Osteocyte (in vitro differentiated cells): ENCODE results near the gene GADD45A. TPM values are rescaled to one million over a fixed set of nuclear protein-coding genes. Genes with fewer than 3 reads are reported as not detected.

Experiments
- DNase-seq: peaks from one replicate; pipeline ENCODE4 v3.0.0; 2021; ENCODE audit warnings: mixed read lengths; ENCODE audit not compliant: unreplicated experiment; ENCODE audit errors: extremely low spot score
- H3K27ac Mint-ChIP-seq: one replicate; pipeline ENCODE4 v1.8.0; 2021; ENCODE audit warnings: mild to moderate bottlenecking, mixed read lengths; ENCODE audit not compliant: unreplicated experiment
- H3K27me3 Mint-ChIP-seq: one replicate; pipeline ENCODE4 v1.8.0; 2021; ENCODE audit warnings: mixed read lengths; ENCODE audit not compliant: unreplicated experiment
- H3K36me3 Mint-ChIP-seq: one replicate; pipeline ENCODE4 v1.8.0; 2021; ENCODE audit warnings: mixed read lengths; ENCODE audit not compliant: unreplicated experiment
- H3K4me1 Mint-ChIP-seq: one replicate; pipeline ENCODE4 v1.8.0; 2021; ENCODE audit warnings: mixed read lengths; ENCODE audit not compliant: unreplicated experiment
- H3K4me3 Mint-ChIP-seq: one replicate; pipeline ENCODE4 v1.8.0; 2021; ENCODE audit warnings: mild to moderate bottlenecking, moderate library complexity, mixed read lengths; ENCODE audit not compliant: unreplicated experiment
- H3K9me3 Mint-ChIP-seq: one replicate; pipeline ENCODE4 v1.8.0; 2021; ENCODE audit warnings: mixed read lengths; ENCODE audit not compliant: unreplicated experiment
- CTCF ChIP-seq: fragments of 200-600 bp; sonication (generic); IDR thresholded peaks from 2 replicates; pipeline ENCODE4 v1.5.0; 2021; ENCODE audit warnings: antibody characterized with exemption, mild to moderate bottlenecking, moderate library complexity
- total RNA-seq: library from RNA; stranded (reverse); gene quantifications from 2 replicates; pipeline ENCODE4 v1.2.1, GENCODE V29; 2021

The GADD45A gene
- total RNA-seq, 1 donor from 2014 or later, result 45.3 TPM

- Mint-ChIP-seq H3K36me3 (peaks cover 3% of the 10 kb centered on the region), H3K9me3 (no peaks in the 10 kb centered on the region), H3K4me3 (no peak overlapping the region), H3K27me3 (no peaks in the 10 kb centered on the region), H3K27ac (peak overlapping the region; percentile 96), H3K4me1 (peaks cover 58% of the 10 kb centered on the region)
- TF ChIP-seq CTCF, result no peak
- DNase-seq, result no peak
These were observed 50.2 kb downstream of the GADD45A start for GRCh38 chr1:67735206-67735605.

DNA sequence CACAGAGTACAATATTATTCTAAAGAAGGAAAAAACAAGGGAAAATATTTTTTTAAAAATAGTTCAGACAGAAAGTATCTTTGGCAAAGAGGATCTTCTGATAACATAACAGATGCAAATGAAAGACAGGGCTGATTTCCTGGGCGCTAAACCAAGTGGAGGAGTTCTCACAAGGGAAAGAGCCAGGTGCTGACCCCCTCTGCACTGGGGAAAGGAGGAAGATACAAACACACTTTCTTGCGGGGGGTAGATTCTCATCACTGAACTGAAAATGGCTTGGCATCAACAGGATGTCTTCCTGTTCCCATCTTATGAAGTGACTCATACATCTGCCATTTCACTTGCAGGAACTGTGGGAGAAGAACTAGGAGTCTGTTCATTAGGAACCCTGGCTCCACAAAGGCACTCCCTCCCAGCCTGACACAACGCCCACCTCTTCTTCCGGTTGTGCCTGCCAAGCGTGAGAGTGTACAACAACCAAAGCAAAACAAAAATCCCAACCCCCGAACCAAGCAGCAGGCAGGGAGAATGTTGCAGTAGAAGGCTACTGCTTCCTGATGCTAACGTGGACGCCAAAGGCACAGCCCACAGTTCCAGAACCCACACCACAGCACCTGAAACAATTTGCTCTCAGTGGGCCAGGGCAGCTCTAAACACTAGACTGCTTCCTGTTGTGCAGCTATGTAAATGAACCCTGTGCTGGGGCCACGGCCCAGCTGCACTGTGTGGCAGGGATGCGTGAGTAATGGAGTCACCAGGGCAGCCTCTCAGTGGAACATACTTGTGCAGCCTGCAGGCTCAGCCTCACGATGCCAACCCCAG is 51.0 kb downstream of the GADD45A start:
- TF ChIP-seq CTCF, result no peak
- H3K27me3 Mint-ChIP-seq, result no peaks in the 10 kb centered on the region
- H3K4me3 Mint-ChIP-seq, result peak overlapping the region; percentile 67
- H3K4me1 Mint-ChIP-seq, result peaks cover 62% of the 10 kb centered on the region
- H3K9me3 Mint-ChIP-seq, result no peaks in the 10 kb centered on the region
- peak overlapping the region; percentile 96 for H3K27ac Mint-ChIP-seq
- DNase-seq, result peak; percentile 88
- H3K36me3 Mint-ChIP-seq, result peaks cover 3% of the 10 kb centered on the region

- Mint-ChIP-seq H3K27ac (peak overlapping the region; percentile 96), H3K9me3 (no peaks in the 10 kb centered on the region), H3K27me3 (no peaks in the 10 kb centered on the region), H3K36me3 (peaks cover 3% of the 10 kb centered on the region), H3K4me1 (peaks cover 60% of the 10 kb centered on the region), H3K4me3 (no peak overlapping the region)
- no peak for DNase-seq
- TF ChIP-seq CTCF, result no peak
These were observed 51.7 kb downstream of the GADD45A start for GRCh38 chr1:67736750-67737149.

DNA sequence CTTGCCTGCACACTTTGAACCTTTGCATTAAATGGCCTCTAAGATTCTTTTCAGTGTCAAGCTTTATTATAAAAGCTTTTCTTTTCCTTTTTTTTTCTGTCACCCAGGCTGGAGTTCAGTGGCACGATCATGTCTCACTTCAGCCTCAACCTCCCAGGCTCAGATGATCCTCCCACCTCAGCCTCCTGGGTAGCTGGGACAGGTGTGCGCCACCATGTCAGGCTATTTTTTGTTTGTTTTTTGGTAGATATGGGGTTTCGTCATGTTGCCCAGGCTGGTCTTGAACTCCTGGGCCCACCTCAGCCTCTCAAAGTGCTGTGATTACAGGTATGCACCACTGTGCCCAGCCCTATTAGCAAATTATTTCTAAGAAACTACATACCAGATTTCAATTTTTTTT is 52.9 kb downstream of the GADD45A start:
- H3K4me1 Mint-ChIP-seq, result peaks cover 50% of the 10 kb centered on the region

More for the DNA sequence above, 52.9 kb downstream of the GADD45A start:
- Mint-ChIP-seq H3K27me3 (no peaks in the 10 kb centered on the region), H3K27ac (peak overlapping the region; percentile 23), H3K4me3 (no peak overlapping the region), H3K36me3 (peaks cover 3% of the 10 kb centered on the region), H3K9me3 (no peaks in the 10 kb centered on the region)
- DNase-seq, result no peak
- no peak for TF ChIP-seq CTCF

Other genes with a start within 250 kb of the GADD45A start
- 99.7 and 100 TPM in 2 replicates for gene GNG12, start 148.3 kb downstream of the GADD45A start, total RNA-seq